K562 (cell line): Measurements from ENCODE around the gene SCUBE1.

Experiments
- CHD4 ChIP-seq: fragments of 200-600 bp; sonication (generic); IDR thresholded peaks from 3 replicates; pipeline ENCODE4 v1.6.1; 2012; ENCODE audit warnings: low read depth, mild to moderate bottlenecking, mixed read lengths, low read length, inconsistent platforms; ENCODE audit not compliant: insufficient read depth, insufficient replicate concordance, poor library complexity, severe bottlenecking
- CTCF ChIP-seq, 3 experiments: IDR thresholded peaks in 2 of 3; conservative IDR thresholded peaks in 1 of 3; 2 replicates each; pipeline ENCODE4 v1.5.1; 2011 to 2012; ENCODE audit warnings: low read length in 3 of 3, mild to moderate bottlenecking in 3 of 3, control low read depth in 2 of 3, improper control_type of control experiment in 1 of 3, inconsistent platforms in 1 of 3, low read depth in 1 of 3, mixed read lengths in 1 of 3, moderate library complexity in 1 of 3; ENCODE audit not compliant: insufficient read depth in 2 of 3
- EZH2 ChIP-seq: IDR thresholded peaks from 2 replicates; pipeline ENCODE4 v1.6.1; 2012; ENCODE audit warnings: low read depth, mild to moderate bottlenecking, inconsistent platforms, low read length, borderline replicate concordance
- FOXK1 ChIP-seq: sonication (generic); formaldehyde crosslinking; IDR thresholded peaks from 2 replicates; pipeline ENCODE4 v1.8.0; 2022; ENCODE audit warnings: missing genetic modification reagents, mild to moderate bottlenecking, borderline replicate concordance
- HDAC2 ChIP-seq: fragments of 450-650 bp; IDR thresholded peaks from 2 replicates; pipeline ENCODE4 v1.6.1; 2016; ENCODE audit warnings: mild to moderate bottlenecking
- KHSRP ChIP-seq: fragments of 450-650 bp; IDR thresholded peaks from 2 replicates; pipeline ENCODE4 v1.6.1; 2017
- NCOR1 ChIP-seq: fragments of 450-650 bp; IDR thresholded peaks from 2 replicates; pipeline ENCODE4 v1.6.1; 2016; ENCODE audit warnings: mild to moderate bottlenecking, moderate library complexity
- POLR2A ChIP-seq: fragments of 450-650 bp; conservative IDR thresholded peaks from 2 replicates; pipeline ENCODE4 v1.6.1; 2016
- SIX5 ChIP-seq, 2 experiments: IDR thresholded peaks; 2 replicates each; pipeline ENCODE4 v1.6.1; 2011; ENCODE audit warnings: low read length in 2 of 2, borderline replicate concordance in 1 of 2, low read depth in 1 of 2, mild to moderate bottlenecking in 1 of 2, moderate library complexity in 1 of 2; ENCODE audit not compliant: insufficient read depth in 1 of 2
- STAT6 ChIP-seq: sonication (generic); formaldehyde crosslinking; IDR thresholded peaks from 2 replicates; pipeline ENCODE4 v1.8.1; 2023; ENCODE audit warnings: mild to moderate bottlenecking, missing genetic modification reagents
- TBP ChIP-seq: optimal IDR thresholded peaks from 2 replicates; pipeline ENCODE3; 2011; ENCODE audit warnings: low read depth, low read length, improper control_type of control experiment
- ZNF280B ChIP-seq: fragments of 250-450 bp; sonication (Bioruptor Pico); IDR thresholded peaks from 2 replicates; pipeline ENCODE4 v1.5.1; 2021; ENCODE audit warnings: mild to moderate bottlenecking
- ZNF695 ChIP-seq: fragments of 450-650 bp; formaldehyde crosslinking; IDR thresholded peaks from 2 replicates; pipeline ENCODE4 v1.4.0; 2020; ENCODE audit warnings: mild to moderate bottlenecking, moderate library complexity

- no peak for TF ChIP-seq POLR2A
- no peak for TF ChIP-seq CHD4
- no peak for TF ChIP-seq CTCF (IDR thresholded peaks at IDR 0.05 in 2 of 3, conservative IDR thresholded peaks at IDR 0.05 in 1 of 3; ENCODE audit: insufficient read depth in 2 of 3, low read depth in 1 of 3, low read length in 3 of 3)
- no peak for TF ChIP-seq FOXK1 (CRISPR knock-in tag)
- no peak for TF ChIP-seq SIX5 (IDR thresholded peaks at IDR 0.05; ENCODE audit: borderline replicate concordance in 1 of 2, insufficient read depth in 1 of 2, low read depth in 1 of 2, low read length in 2 of 2)
- no peak for TF ChIP-seq STAT6 (CRISPR knock-in tag)
- TF ChIP-seq EZH2, result no peak
- TF ChIP-seq TBP, result no peak
- TF ChIP-seq ZNF695, result no peak
- no peak for TF ChIP-seq NCOR1
- no peak for TF ChIP-seq KHSRP
- TF ChIP-seq ZNF280B (CRISPR knock-in tag), result no peak
- no peak for TF ChIP-seq HDAC2
Observed at GRCh38 chr22:43333978-43334377, 9.2 kb downstream of the SCUBE1 start.
